T-helper 1 cell treated with Interleukin-12 subunit alpha and Interleukin-12 subunit beta and Interleukin-4 antibody, amounts not matched to agents 30 ng/mL and 1 ng/mL, for 36 hours (primary cell): Measurements from ENCODE around the gene ARPC5. TPM values are rescaled to one million over a fixed set of nuclear protein-coding genes. Genes with fewer than 3 reads are reported as not detected.
"Not testable (repeated sequence)": the region's sequence is repeated elsewhere in the genome, so short reads cannot be mapped to it uniquely, and the experiment has no call there.

Source experiments
- intact Hi-C: fragments of 100-400 bp; cut with micrococcal nuclease; formaldehyde crosslinking; loops from one replicate; pipeline ENCODE4 v1.15.1; 2024
- total RNA-seq: library from RNA; stranded (reverse); gene quantifications from 2 replicates; pipeline ENCODE4 v1.2.3, GENCODE V29; 2022

Gene ARPC5
- total RNA-seq, 1 donor from 2014 or later, result 249 TPM

DNA sequence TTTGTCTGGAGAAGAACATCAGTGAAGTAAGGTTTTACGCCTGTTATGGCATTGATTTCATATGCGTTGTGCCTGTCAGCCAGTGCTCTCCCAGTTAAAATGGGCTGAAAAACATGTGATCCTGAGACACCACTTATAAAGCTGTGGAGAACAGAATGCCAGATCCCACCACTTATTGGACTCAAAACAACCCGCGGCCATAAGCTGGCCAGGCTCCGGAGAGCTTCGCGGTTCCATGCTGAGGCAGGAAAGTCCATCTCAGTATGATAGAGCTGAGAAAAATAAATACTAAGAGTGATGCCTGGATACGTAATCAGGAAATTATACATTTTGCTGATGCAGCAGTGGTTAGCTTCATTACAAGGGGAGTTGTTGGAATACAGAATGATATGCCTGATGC lies 12.5 kb upstream of the ARPC5 start:
- intact Hi-C loops, result no loop called here

DNA sequence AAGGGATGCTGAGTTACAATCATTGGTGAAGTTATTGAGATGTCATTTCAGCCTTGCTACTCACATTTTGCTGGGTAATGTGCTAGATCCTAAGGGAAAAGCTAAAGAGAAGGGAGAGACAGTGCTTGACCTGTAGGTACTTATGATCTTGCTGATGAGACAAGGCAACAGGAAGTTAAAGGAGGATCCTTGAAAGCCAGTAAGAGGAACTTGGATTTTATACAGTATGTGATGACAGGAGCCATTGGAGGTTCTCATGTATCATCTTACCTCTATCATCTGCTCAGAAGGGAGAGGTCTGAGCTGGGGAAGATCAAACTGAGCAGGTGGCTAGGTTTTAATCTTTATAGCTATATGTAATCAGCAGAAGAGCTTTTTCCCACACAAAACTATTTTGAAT lies 11.2 kb upstream of the ARPC5 start:
- intact Hi-C loops, result no loop called here

DNA sequence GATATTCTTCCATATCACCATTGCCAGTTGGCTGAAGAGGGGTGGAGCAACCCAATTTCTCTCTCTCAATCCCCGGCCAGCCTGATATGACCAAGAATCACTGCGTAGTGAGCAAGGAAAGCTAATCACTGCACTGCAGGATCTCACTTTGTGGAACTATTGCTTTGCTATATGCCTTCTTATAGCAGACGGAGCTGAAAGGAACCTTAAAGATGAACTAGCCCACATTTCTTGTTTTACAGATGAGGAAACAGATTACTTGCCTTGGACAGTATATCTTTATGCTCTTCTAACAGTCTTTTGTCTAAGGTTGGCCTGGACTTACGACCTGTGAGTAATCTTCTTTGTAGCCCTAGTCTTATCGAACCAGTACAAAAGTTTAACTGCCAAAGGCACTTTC lies 9.9 kb upstream of the ARPC5 start:
- intact Hi-C loops, result no loop called here

DNA sequence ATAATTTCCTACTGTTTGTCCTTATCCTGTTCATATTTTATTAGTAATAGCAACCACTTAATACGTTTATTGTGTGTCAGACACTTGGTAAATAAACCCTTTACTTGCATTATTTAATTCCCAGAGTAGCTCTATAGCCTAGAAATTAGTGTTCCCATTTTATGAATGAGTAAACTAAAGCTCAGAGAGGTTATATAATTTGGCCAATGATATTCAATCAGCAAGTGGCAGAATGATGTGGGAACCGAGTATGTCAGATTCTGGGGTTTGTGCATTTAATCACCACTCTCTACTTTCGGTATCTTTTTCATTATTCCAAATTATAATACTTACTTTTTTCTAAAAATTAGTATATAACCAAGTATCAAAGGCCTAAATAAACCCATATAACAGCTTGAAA lies 6.6 kb upstream of the ARPC5 start:
- intact Hi-C loops, result no loop called here

DNA sequence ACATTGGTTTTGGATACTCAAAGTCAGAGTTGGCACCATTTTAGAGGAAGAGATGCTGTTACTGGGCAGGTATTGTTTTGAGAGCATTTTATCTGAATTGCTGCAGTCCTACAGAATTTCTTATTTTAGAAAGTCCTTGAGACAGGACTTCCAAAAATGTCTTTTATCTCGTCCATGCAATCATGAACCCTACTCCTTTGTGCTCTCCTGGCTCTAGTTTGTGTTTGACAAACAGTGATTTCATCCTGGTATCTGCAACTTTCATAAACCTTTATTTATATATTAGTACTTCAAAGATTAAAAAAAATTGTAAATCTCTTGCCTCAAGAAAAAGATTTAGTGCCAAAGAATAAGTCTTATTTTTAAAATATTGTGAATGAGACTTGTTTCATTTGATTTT lies 4.6 kb upstream of the ARPC5 start:
- intact Hi-C loops, result no loop called here

DNA sequence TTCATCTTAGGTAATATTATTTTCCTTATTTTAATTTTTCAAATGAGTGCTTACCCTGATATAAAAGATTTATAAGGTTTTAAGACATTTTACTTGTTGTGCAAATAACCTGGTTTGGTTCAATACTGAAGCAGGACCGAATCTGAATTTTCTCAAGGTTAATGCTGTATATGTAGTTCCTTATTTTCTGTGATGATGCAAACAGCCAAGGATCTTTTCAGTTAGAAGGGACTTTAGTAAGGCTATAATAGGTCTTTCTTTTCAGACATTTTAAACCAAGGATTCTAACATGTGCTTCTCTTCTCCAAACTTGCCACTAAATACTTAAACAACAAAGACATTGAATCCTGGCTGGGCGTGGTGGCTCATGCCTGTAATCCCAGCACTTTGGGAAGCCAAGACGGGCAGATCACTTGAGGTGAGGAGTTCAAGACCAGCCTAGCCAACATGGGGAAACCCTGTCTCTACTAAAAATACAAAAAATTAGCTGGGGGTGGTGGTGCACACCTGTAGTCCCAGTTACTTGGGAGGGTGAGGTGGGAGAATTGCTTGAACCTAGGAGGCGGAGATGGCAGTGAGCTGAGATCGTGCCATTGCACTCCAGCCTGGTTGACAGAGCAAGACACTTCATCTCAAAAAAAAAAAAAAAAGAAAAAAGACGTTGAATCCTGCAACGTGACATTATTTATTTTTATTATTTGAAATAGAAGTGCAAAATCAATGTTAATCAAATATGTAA lies 3.2 kb upstream of the ARPC5 start:
- intact Hi-C loops, result loop anchor here (5.0 to 10.0 kb wide), 6 partner anchors 523 to 1926 kb away; partner anchors contain the start of genes C1orf21, GLUL, IVNS1ABP and NIBAN1

DNA sequence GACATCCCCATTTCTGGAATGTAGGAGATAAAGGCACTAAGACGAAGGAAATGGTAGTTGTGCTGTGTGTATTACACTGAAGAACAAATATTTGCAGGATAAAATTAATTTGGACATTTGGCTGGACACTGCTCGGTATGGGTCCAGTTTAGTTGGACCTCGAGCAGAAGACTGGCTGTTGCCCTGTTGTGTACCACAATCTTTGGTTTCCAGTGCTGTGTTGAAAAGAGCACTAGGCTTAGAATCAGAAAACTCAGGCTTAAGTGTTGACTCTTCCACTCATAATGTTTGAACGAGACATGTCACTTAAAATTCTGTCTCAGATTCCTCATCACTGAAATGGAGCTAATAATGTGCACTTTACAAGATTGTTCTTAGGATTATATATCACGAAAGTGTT lies 1.2 kb upstream of the ARPC5 start:
- intact Hi-C loops, result loop anchor here (1.0 to 10.0 kb wide), 10 partner anchors 16 to 1928 kb away; partner anchors contain the start of genes C1orf21, DHX9, GLUL and IVNS1ABP

DNA sequence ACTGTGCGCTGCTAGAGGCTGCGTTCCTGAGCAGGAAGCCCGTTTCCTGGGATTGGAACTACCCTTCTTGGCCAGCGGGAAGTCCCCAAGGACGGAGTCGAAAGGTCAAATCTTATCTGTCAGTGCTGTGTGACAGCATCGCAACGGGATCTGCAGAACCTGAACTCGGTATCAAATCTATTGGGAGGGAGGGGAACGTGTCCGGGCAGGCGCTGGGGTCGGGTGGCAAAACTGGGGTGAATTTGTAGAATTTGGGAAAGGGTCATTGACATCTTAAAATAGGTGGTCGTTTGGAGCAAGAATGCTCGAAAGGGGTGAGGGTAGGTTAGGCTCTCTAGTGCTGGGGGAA lies 725 bp upstream of the ARPC5 start:
- intact Hi-C loops, result loop anchor here (1.0 to 10.0 kb wide), 10 partner anchors 16 to 1928 kb away; partner anchors contain the start of genes C1orf21, DHX9, GLUL and IVNS1ABP

DNA sequence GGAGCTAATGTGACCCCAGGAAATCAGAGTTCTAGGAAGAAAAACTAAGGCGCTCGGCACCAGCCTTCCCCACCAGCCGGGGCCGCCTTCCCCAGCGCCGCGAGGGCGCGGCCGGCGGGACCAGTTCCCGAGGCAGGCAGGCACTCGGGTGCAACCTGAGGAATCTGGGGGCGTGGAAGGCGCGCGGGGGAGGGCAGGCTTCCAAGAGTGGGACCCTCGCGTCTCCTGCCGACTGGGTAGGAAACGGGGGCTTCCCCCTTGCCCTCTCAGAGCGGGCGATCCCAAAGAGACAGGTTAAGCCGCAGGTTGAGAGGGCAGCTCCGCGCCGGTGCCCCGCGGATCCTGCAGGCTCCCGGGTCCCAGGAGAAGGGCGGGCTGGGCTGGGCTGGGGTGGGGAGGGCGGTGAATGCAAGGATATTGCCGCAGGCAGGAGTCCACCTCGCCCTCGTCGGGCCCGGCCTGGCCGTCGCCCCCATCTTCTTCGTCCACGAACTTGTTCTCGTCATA lies 431 bp downstream of the ARPC5 start:
- intact Hi-C loops, result loop anchor here (1.0 to 10.0 kb wide), 9 partner anchors 321 to 1930 kb away; partner anchors contain the start of genes C1orf21, EDEM3, GLUL and IVNS1ABP

DNA sequence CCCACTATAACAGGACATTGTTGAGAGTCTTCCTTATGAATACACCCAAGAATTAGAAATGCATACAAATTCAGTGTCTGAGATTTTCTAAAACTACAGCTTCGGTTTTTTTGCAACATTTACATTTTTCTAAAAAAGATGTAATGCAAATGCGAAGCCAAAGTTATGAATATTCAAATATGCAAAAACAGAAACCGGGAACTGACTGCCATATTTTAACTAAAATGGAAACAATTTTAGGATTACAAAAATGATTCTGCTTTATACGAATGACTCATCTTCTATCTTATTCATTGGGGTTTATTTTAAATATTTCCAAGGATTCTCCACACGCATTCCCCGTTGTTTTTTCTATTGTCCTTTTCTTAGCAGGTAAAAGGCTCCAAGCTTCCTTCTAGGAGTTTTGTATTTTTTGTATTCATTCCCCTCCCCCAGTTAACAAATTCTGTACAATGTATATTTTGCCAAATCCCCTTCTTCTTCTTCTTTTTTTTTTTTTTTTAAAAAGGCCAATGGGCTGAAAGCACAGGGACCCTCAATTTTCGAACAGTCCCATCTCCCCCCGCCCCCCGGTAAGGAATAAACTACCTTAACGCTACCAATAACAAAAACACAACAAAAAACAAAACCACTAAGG lies 1.0 kb downstream of the ARPC5 start:
- intact Hi-C loops, result loop anchor here (1.0 to 10.0 kb wide), 9 partner anchors 322 to 1930 kb away; partner anchors contain the start of genes C1orf21, EDEM3, GLUL and IVNS1ABP

DNA sequence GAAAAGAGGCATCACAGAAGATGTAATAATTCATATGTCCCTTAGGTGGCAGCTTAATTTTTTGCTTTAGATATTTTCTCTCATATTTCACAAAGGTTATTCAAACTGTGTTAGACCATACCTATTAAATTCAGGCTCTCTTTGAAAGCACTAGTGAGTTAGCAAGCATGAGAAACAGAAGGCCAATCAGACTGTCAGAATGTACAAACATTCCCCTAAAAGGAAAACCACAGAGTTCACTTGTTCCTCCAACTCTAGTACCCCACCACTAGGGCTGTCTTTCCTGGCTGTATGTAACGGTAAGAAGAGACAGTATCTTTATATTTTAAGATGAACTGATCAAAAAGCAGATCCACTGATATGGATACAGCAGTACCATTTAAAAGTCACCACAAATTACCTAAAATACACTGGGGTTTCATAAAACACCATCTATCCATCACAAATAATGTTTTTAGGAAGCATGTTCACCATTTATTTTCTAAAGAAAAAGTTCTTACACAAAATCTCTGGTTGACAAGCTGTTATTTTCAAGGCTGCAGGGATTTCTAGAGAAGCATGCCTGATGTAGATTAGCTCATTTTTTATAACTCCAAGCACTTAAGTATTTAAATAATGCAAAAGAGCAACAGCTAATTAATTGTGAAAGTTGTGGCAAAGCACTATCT lies 1.8 kb downstream of the ARPC5 start:
- intact Hi-C loops, result loop anchor here (1.0 to 10.0 kb wide), 10 partner anchors 11 to 1931 kb away; partner anchors contain the start of genes GLUL, IVNS1ABP and NCF2

DNA sequence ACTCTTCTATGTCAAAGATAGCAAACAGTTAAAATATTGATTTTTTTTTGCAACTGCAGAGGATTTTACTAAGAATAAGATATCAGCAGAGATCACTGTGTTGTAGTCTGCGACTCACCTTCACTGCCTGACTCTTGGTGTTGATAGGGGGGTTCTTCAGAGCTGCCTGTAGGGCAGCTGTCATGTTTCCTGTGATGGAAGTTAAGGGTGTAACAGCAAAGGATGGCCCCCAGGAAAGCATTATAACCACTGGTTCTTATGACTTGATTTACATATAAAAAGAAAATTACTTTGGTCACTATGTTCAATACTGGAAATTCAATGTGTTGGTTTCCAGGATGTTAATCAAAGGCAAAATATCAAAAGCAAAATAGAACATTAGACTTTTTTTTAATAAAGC lies 2.6 kb downstream of the ARPC5 start:
- intact Hi-C loops, result loop anchor here (1.0 to 10.0 kb wide), 9 partner anchors 10 to 1932 kb away; partner anchors contain the start of genes GLUL, IVNS1ABP and NCF2

DNA sequence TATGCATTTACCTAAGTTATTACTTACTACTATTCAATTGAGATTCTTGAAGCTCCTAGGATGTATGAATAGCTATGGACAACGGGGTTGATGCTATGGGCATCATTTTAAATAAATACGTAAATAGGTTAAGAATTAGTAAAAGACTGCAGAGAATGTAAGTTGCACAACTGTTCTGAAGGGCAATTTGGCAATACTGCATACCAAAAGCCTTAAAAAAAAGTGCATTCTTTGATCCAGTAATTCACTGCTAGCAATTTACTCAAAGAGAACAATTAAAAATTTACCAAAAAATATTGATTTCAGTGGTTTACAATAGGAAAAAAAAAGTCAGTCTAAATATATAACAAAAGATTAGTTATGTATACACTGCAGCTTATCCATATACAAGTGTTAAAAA lies 3.5 kb downstream of the ARPC5 start:
- intact Hi-C loops, result loop anchor here (2.0 to 10.0 kb wide), 4 partner anchors 211 to 1933 kb away; partner anchors contain the start of genes GLUL and IVNS1ABP

DNA sequence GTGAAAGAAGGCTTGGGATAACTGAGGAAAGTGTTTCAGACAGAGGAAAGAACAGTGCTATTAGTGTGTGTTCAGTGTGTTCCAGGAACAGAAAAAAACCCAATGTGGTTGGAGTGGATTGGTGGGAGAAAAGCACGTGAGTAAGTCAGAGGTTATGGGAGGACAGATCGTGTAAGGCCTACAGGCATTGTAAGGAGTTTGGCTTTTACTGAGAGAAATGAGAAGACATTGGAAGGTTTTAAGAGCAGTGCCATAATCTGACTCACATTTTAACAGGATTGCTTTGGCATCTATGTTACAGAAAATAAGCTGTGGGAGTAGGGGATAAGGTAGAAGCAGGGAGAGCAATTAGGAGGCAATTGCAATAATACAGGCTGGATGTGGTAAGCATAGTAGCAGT lies 4.8 kb downstream of the ARPC5 start:
- intact Hi-C loops, result loop anchor here (10.0 kb wide), 3 partner anchors 1236 to 1934 kb away; partner anchors contain the start of genes GLUL and IVNS1ABP

DNA sequence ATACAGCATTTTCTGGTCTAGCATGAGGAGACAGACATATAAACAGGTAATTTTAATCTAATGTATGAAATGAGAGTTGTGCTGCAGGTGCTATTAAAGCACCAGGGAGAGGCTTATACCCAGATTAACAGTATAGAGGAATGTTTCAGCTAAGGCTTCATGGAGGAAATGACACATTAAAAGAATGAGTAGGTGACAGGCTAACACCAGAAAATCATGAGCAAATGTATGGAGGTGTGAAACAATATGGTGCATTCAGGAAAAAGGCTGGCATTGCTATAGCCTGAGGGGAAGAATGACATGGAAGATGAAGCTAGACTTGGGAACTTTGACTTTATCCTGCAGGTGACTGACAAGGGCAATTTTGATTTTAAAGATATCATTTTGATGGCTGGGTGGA lies 7.0 kb downstream of the ARPC5 start:
- intact Hi-C loops, result no loop called here

DNA sequence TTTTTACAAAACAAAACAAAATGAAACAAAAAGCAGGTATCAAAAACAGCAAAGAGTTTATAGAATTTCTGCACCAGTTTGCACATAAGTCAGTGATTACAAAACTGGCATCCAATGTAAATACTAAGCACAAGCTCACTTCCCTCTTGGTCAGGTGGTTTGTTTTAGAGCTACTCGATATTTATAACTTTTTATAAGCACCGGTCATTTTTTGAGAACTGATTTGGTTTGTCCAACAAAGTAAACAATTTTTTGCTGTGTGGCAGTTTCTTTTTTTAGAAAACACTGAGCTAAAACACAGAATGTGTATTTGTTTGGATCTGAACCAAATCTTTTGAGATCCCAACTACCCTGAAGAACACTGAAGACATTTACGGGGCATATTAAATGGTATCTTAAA lies 9.3 kb downstream of the ARPC5 start:
- intact Hi-C loops, result not testable (repeated sequence)

DNA sequence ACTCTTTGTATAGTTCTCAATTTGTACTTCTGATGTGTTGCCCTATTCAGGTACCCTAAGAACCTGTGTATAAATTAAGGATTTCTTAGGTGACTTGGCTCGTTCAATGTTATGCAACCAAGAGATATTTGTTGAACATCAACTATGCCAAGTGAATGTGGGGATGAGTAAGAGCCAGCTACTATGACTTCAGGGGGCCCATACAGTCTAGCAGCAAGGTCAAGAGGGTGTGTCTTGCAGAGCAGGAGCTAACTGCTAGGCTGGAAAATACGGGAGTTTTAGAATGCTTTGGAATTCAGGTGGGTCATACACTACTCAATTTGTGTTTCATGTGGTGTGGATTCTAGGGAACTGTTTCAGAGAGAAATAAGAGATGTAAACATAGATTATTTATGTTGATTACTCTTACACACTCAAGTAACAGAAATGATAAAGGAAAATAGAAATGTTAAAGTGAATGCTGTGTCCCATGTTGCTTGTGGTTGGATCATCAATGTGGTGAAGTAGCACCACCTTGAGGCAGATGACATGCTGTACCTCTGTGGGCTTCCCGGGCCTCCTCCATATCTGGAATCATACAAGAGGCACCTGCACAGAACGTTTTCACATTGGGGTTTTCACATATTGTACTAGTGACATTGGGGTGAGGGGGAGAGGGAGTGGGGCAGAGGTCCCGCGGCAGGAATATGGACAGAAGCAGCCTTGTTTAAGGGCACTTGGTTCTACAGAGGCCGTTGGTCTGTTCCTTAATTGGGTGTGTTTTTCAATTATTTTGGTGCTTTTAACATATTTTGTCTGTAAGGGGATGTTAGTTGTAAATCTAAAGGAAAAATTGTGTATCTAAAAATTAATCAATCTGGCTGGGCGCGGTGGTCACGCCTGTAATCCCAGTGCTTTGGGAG lies 12.4 kb downstream of the ARPC5 start:
- intact Hi-C loops, result loop anchor here (1.0 to 2.0 kb wide), 7 partner anchors 10 to 661 kb away; partner anchors contain the start of gene NCF2

DNA sequence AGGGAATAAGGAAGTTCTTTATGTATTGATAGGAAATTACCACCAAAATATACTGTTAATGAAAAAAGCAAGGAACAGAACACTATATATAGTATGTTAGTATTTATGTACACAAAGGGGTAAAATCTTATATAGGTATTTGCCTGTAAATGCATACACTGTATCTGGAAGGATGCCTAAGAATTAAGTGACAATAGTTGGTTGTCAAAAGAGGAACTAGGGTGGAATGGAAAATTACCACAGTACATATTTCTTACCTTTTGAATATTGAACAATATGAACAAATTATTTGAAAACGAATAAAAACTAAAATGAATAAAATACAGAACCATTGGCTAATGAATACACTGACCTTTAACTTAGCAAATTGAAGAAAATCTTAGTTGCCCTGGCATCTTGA lies 13.6 kb downstream of the ARPC5 start:
- intact Hi-C loops, result loop anchor here (2.0 kb wide), 1 partner anchor 31 kb away; the partner anchor contains the start of gene NCF2

DNA sequence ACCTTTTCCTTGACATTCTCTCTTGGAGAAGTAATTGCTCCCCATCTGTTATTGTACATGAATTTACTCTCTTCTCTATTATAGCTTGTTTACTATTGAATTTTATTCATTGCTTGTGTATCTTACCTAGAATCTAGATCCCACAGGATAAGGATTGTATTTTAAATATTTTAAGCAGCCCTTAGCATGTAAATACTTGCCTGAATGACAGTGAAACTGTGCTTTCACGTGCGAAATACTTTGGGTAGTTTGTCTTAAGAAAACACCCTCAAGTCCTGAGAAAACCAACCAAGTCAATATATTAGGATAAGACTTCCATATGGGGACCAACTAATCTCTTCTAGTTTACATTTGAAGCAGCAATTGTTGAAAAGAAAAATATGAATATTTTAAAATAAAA lies 15.3 kb downstream of the ARPC5 start:
- intact Hi-C loops, result no loop called here

DNA sequence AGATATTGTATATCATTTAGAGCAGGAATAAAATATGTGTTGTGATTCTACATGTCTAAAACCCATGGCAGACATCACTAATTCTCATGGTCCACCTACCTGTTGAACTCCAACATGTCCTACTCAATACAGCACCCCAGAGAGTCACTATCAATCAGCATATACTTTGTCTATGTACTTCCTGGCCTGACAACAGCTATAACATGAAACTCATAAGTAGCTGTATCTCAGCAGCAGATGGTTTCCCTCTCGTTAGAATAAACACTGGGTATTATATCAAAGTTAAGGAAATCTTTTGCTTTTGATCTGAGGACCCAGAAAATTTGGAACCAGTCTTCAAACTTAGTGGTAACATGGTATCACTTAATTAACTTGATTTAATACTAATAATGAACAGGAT lies 15.8 kb downstream of the ARPC5 start:
- intact Hi-C loops, result no loop called here
